IPS-20b (cell line): ENCODE results near the gene IRGQ.
"Not testable (repeated sequence)": the region's sequence is repeated elsewhere in the genome, so short reads cannot be mapped to it uniquely, and the experiment has no call there.

Experiments
- H3K27ac ChIP-seq: one replicate; pipeline ENCODE4 v1.5.1; 2013; ENCODE audit warnings: low read length
- H3K27me3 ChIP-seq: 2 replicates; pipeline ENCODE4 v1.6.1; 2013; ENCODE audit warnings: mild to moderate bottlenecking, low read length, inconsistent platforms; ENCODE audit not compliant: insufficient read depth
- H3K36me3 ChIP-seq: 2 replicates; pipeline ENCODE4 v1.6.1; 2013; ENCODE audit warnings: low read depth, mild to moderate bottlenecking, inconsistent platforms, low read length, moderate library complexity; ENCODE audit not compliant: insufficient read depth
- H3K4me1 ChIP-seq: 2 replicates; pipeline ENCODE4 v1.6.1; 2013; ENCODE audit warnings: mild to moderate bottlenecking, control low read depth, inconsistent platforms, low read length, moderate library complexity; ENCODE audit not compliant: insufficient read depth
- H3K4me3 ChIP-seq: 2 replicates; pipeline ENCODE4 v1.5.1; 2013; ENCODE audit warnings: mild to moderate bottlenecking, low read length, inconsistent platforms
- H3K9ac ChIP-seq: 2 replicates; pipeline ENCODE4 v1.6.1; 2013; ENCODE audit warnings: low read depth, mild to moderate bottlenecking, inconsistent platforms, low read length, moderate library complexity
- H3K9me3 ChIP-seq: 2 replicates; pipeline ENCODE4 v1.6.1; 2013; ENCODE audit warnings: mild to moderate bottlenecking, low read depth, low read length, inconsistent platforms; ENCODE audit not compliant: insufficient read depth

IRGQ gene

DNA sequence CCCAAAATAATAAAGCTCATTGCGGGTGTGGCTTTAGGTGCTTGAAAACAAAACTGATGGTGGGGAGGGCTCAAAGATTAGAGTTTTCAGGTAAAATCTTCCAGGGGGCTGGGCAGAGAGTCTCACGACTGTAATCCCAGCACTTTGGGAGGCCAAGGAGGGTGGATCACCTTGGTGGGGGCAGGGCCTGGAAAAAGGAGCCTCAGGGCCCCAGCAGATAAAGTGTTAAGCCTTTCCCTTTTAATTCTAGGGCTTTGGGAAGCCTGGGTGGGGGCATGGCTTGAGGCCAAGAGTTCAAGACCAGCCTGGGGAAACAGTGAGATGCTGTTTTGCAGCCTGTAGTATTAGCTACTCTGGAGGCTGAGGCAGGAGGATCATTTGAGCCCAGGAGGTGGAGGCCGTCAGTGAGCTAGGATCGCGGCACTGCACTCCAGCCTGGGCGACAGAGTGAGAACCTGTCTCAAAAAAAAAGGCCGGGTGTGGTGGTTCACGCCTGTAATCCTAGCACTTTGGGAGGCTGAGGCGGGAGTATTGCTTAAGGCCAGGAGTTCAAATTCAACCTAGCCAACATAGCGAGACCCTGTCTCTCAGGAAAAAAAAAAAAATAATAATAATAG, 1.7 kb downstream of the IRGQ start:
- no peak overlapping the region for H3K9ac ChIP-seq
- peaks cover 48% of the 10 kb centered on the region for H3K36me3 ChIP-seq
- no peaks in the 10 kb centered on the region for H3K27me3 ChIP-seq
- no peak overlapping the region for H3K27ac ChIP-seq
- peak overlapping the region; percentile 97; the same call in 1 of the 2 replicates for H3K4me3 ChIP-seq
- H3K4me1 ChIP-seq: peaks cover 7% of the 10 kb centered on the region; the same call in 1 of the 2 replicates
- no peaks in the 10 kb centered on the region for H3K9me3 ChIP-seq

- H3K36me3 ChIP-seq: peaks cover 35% of the 10 kb centered on the region
- H3K27me3 ChIP-seq: no peaks in the 10 kb centered on the region
- H3K4me3 ChIP-seq: no peak overlapping the region
- no peak overlapping the region for H3K9ac ChIP-seq
- no peak overlapping the region for H3K27ac ChIP-seq
- peaks cover 7% of the 10 kb centered on the region; the same call in 1 of the 2 replicates for H3K4me1 ChIP-seq
- no peaks in the 10 kb centered on the region for H3K9me3 ChIP-seq
These were observed 3.1 kb downstream of the IRGQ start for GRCh38 chr19:43592800-43593350.

- H3K36me3 ChIP-seq: peaks cover 33% of the 10 kb centered on the region
- H3K4me1 ChIP-seq: peaks cover 2% of the 10 kb centered on the region; the same call in 1 of the 2 replicates
- no peaks in the 10 kb centered on the region for H3K27me3 ChIP-seq
- no peak overlapping the region for H3K9ac ChIP-seq
- H3K4me3 ChIP-seq: no peak overlapping the region
- H3K9me3 ChIP-seq: no peaks in the 10 kb centered on the region
- H3K27ac ChIP-seq: no peak overlapping the region
These were observed 3.8 kb downstream of the IRGQ start for GRCh38 chr19:43591904-43592772.

DNA sequence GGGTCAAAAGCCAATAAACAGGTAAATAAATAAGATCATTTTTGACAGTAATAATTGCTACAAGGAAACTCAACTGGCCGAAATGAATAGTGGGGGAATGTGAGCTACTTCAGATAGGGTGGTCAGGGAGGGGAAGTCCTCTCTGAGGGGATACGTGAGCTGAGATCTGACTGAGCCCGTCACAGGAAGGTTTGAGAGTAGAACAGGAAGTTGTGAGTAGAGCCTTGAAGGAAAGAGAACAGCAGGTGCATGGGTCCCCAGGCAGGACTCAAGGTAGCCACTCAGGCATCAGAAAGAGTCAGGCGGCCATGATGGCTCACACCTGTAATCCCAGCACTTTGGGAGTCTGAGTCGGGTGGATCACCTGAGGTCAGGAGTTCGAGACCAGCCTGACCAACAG, 6.3 kb downstream of the IRGQ start:
- Histone ChIP-seq H3K9ac (no peak overlapping the region), H3K27ac (no peak overlapping the region), H3K36me3 (peaks cover 39% of the 10 kb centered on the region), H3K4me3 (no peak overlapping the region), H3K4me1 (no peaks in the 10 kb centered on the region), H3K9me3 (no peaks in the 10 kb centered on the region), H3K27me3 (no peaks in the 10 kb centered on the region)

- peaks cover 38% of the 10 kb centered on the region for H3K36me3 ChIP-seq
These were observed 6.7 kb downstream of the IRGQ start for GRCh38 chr19:43589277-43589676.

DNA sequence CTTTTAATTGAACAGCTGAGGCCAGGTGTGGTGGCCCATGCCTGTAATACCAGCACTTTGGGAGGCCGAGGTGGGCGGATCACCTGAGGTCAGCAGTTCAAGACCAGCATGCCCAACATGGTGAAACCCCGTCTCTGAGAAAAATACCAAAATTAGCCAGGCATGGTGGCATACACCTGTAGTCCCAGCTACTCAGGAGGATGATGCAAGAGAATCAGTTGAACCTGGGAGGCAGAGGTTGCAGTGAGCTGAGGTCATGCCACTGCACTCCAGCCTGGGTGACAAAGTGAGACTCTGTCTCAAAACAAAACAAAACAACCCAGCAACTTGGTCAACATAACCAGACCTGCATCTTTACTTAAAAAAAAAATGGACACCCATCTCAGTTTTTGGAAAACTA, 8.9 kb downstream of the IRGQ start:
- H3K36me3 ChIP-seq: peaks cover 21% of the 10 kb centered on the region; the same call in 1 of the 2 replicates
- not testable (repeated sequence) for H3K4me1 ChIP-seq, H3K27ac ChIP-seq, H3K9ac ChIP-seq, H3K9me3 ChIP-seq, H3K27me3 ChIP-seq, H3K4me3 ChIP-seq

More at GRCh38 chr19:43589277-43589676, 6.7 kb downstream of the IRGQ start:
- Histone ChIP-seq H3K27me3 (no peaks in the 10 kb centered on the region), H3K4me3 (no peak overlapping the region), H3K27ac (no peak overlapping the region), H3K9me3 (no peaks in the 10 kb centered on the region), H3K9ac (no peak overlapping the region), H3K4me1 (no peaks in the 10 kb centered on the region)

- Histone ChIP-seq H3K27ac (no peak overlapping the region), H3K4me3 (no peak overlapping the region), H3K4me1 (no peaks in the 10 kb centered on the region), H3K36me3 (peaks cover 20% of the 10 kb centered on the region; the same call in 1 of the 2 replicates), H3K9me3 (no peaks in the 10 kb centered on the region), H3K9ac (no peak overlapping the region), H3K27me3 (no peaks in the 10 kb centered on the region)
These were observed 9.6 kb downstream of the IRGQ start for GRCh38 chr19:43586346-43586745.

- Histone ChIP-seq H3K9me3 (no peaks in the 10 kb centered on the region), H3K4me1 (no peaks in the 10 kb centered on the region; the same call in 1 of the 2 replicates), H3K4me3 (no peak overlapping the region), H3K9ac (no peak overlapping the region), H3K27ac (no peak overlapping the region), H3K36me3 (peaks cover 6% of the 10 kb centered on the region; the same call in 1 of the 2 replicates), H3K27me3 (no peaks in the 10 kb centered on the region)
These were observed 11.4 kb downstream of the IRGQ start for GRCh38 chr19:43584484-43584883.

DNA sequence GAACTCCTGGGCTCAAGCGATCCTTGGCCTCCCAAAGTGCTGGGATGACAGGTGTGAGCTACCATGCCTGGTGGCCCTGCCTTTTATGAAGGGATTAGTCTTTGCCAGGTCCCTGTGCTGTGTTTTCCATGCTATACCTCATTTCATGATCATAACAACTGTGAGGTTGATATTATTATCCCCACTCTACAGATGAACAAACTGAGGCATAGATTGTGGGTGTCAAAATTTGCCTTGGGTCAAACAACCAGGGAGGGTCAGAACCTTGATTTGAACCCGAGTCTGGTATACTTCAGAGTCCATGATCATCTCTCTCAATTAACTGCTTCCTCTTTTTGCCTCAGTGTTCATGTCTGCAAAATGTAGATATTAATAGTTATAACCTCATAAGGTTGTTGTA, 13.4 kb downstream of the IRGQ start:
- Histone ChIP-seq H3K9me3 (no peaks in the 10 kb centered on the region), H3K36me3 (peaks cover 6% of the 10 kb centered on the region; the same call in 1 of the 2 replicates), H3K4me3 (no peak overlapping the region), H3K27me3 (no peaks in the 10 kb centered on the region), H3K9ac (no peak overlapping the region), H3K27ac (no peak overlapping the region), H3K4me1 (no peaks in the 10 kb centered on the region; the same call in 1 of the 2 replicates)

- Histone ChIP-seq H3K4me3 (peak overlapping the region; percentile 81; the same call in 1 of the 2 replicates), H3K36me3 (peaks cover 3% of the 10 kb centered on the region; the same call in 1 of the 2 replicates), H3K27me3 (no peaks in the 10 kb centered on the region), H3K9ac (peak overlapping the region; percentile 93; the same call in 1 of the 2 replicates), H3K27ac (no peak overlapping the region), H3K4me1 (no peaks in the 10 kb centered on the region; the same call in 1 of the 2 replicates), H3K9me3 (no peaks in the 10 kb centered on the region)
These were observed 14.5 kb downstream of the IRGQ start for GRCh38 chr19:43581467-43581866.

GRCh38 chr19:43578787-43579186, 17.1 kb downstream of the IRGQ start:
- H3K9ac ChIP-seq: no peak overlapping the region
- H3K27me3 ChIP-seq: no peaks in the 10 kb centered on the region
- H3K4me1 ChIP-seq: peaks cover 3% of the 10 kb centered on the region; the same call in 1 of the 2 replicates
- no peak overlapping the region for H3K4me3 ChIP-seq
- no peaks in the 10 kb centered on the region for H3K36me3 ChIP-seq
- no peak overlapping the region for H3K27ac ChIP-seq
- H3K9me3 ChIP-seq: no peaks in the 10 kb centered on the region
